Measurements from ENCODE around the gene KIAA0825.

The KIAA0825 gene

GRCh38 chr5:94403483-94403882 lies 214.9 kb downstream of the KIAA0825 start:
- TF ChIP-seq SP1 (IDR thresholded peaks at IDR 0.05), result no peak
- no peak for TF ChIP-seq ELF4 (IDR thresholded peaks at IDR 0.05)
- TF ChIP-seq FOXK2 (IDR thresholded peaks at IDR 0.05), result no peak
- no peak for TF ChIP-seq SUZ12 (IDR thresholded peaks at IDR 0.05)
- TF ChIP-seq BHLHE40 (IDR thresholded peaks at IDR 0.05; ENCODE audit: borderline replicate concordance), result no peak
- no peak for TF ChIP-seq TARDBP (IDR thresholded peaks at IDR 0.05)
- TF ChIP-seq L3MBTL2 (conservative IDR thresholded peaks at IDR 0.05), result no peak
- no peak for TF ChIP-seq FOXM1 (IDR thresholded peaks at IDR 0.05; ENCODE audit: borderline replicate concordance)
- no peak for TF ChIP-seq ZNF384 (IDR thresholded peaks at IDR 0.05)
- TF ChIP-seq HDGF (IDR thresholded peaks at IDR 0.05; ENCODE audit: borderline replicate concordance), result no peak
- no peak for TF ChIP-seq CTBP1 (IDR thresholded peaks at IDR 0.05; ENCODE audit: borderline replicate concordance)
- no peak for TF ChIP-seq ARNT (IDR thresholded peaks at IDR 0.05)
- no peak for TF ChIP-seq FOXA1 (IDR thresholded peaks at IDR 0.05)
- TF ChIP-seq LEF1 (IDR thresholded peaks at IDR 0.05; ENCODE audit: borderline replicate concordance), result no peak
- no peak for TF ChIP-seq NFRKB (IDR thresholded peaks at IDR 0.05)
- no peak for TF ChIP-seq PKNOX1 (IDR thresholded peaks at IDR 0.05)
- ChIA-PET CTCF (interaction anchor here (0.6 kb wide), 1 partner anchor 207 kb away, joined by 3 read pairs; no protein-coding TSS in a partner anchor), POLR2A (no interaction called here)
- DNase-seq (ENCODE audit: extremely low spot score), result no peak

DNA sequence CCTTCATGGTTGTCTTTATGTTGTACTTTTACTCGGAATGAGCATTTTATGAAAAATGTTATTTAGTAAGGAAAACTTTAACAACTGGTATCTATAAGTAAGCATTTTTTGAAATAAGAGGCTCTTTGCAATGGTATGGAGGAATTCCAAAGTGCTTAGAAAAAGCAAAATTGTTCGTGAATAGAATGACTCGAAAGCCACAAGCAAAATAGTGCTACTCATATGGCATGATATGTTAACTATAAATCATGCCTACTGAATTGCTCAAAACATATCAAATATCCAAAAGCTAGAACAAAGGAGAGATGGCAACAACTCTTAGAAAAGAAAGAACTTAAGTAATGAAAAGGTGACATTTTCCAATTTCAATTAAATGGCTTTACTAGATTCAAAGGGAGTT lies 216.3 kb downstream of the KIAA0825 start:
- DNase-seq (ENCODE audit: extremely low spot score), result no peak
- ChIA-PET POLR2A (no interaction called here), CTCF (no interaction called here)
- TF ChIP-seq ARNT (IDR thresholded peaks at IDR 0.05), result no peak
- TF ChIP-seq SUZ12 (IDR thresholded peaks at IDR 0.05), result no peak
- no peak for TF ChIP-seq HDGF (IDR thresholded peaks at IDR 0.05; ENCODE audit: borderline replicate concordance)
- no peak for TF ChIP-seq TARDBP (IDR thresholded peaks at IDR 0.05)
- no peak for TF ChIP-seq BHLHE40 (IDR thresholded peaks at IDR 0.05; ENCODE audit: borderline replicate concordance)
- no peak for TF ChIP-seq SP1 (IDR thresholded peaks at IDR 0.05)
- TF ChIP-seq FOXK2 (IDR thresholded peaks at IDR 0.05), result no peak
- no peak for TF ChIP-seq LEF1 (IDR thresholded peaks at IDR 0.05; ENCODE audit: borderline replicate concordance)
- TF ChIP-seq L3MBTL2 (conservative IDR thresholded peaks at IDR 0.05), result no peak
- no peak for TF ChIP-seq NFRKB (IDR thresholded peaks at IDR 0.05)
- TF ChIP-seq ELF4 (IDR thresholded peaks at IDR 0.05), result no peak
- TF ChIP-seq ZNF384 (IDR thresholded peaks at IDR 0.05), result no peak
- TF ChIP-seq PKNOX1 (IDR thresholded peaks at IDR 0.05), result no peak
- no peak for TF ChIP-seq CTBP1 (IDR thresholded peaks at IDR 0.05; ENCODE audit: borderline replicate concordance)
- TF ChIP-seq FOXM1 (IDR thresholded peaks at IDR 0.05; ENCODE audit: borderline replicate concordance), result no peak

DNA sequence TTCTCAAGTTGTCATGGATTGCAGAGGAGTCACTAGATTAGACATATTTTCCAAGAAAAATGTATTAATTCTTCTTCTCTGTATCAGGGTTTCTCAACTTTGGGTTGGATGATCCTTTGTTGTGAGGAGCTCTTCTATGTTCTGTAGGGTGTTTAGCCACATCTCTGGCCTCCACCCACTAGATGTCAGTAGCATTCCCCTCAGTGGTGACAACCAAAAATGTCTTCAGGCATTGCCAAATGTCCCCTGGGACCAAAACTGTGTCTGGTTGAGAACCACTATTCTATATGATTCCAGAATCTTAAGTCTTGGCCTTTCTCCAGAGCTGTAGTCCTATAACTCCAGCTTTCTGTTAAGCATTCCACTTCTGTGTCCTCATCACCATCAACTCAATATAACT lies 220.9 kb downstream of the KIAA0825 start:
- ChIA-PET CTCF (interaction anchor here (0.5 kb wide), 1 partner anchor 92 kb away, joined by 3 read pairs; no protein-coding TSS in a partner anchor), POLR2A (no interaction called here)
- no peak for DNase-seq (ENCODE audit: extremely low spot score)
- TF ChIP-seq PKNOX1 (IDR thresholded peaks at IDR 0.05), result no peak
- TF ChIP-seq FOXA1 (IDR thresholded peaks at IDR 0.05), result no peak
- TF ChIP-seq ARNT (IDR thresholded peaks at IDR 0.05), result no peak
- no peak for TF ChIP-seq NFRKB (IDR thresholded peaks at IDR 0.05)
- TF ChIP-seq FOXM1 (IDR thresholded peaks at IDR 0.05; ENCODE audit: borderline replicate concordance), result no peak
- TF ChIP-seq L3MBTL2 (conservative IDR thresholded peaks at IDR 0.05), result no peak

GRCh38 chr5:94396687-94397086 lies 221.7 kb downstream of the KIAA0825 start:
- TF ChIP-seq ELF4 (IDR thresholded peaks at IDR 0.05) (no peak), ZNF384 (IDR thresholded peaks at IDR 0.05) (no peak), NFRKB (IDR thresholded peaks at IDR 0.05) (no peak), SP1 (IDR thresholded peaks at IDR 0.05) (no peak), CTBP1 (IDR thresholded peaks at IDR 0.05; ENCODE audit: borderline replicate concordance) (no peak), LEF1 (IDR thresholded peaks at IDR 0.05; ENCODE audit: borderline replicate concordance) (no peak), BHLHE40 (IDR thresholded peaks at IDR 0.05; ENCODE audit: borderline replicate concordance) (no peak), FOXA1 (IDR thresholded peaks at IDR 0.05) (no peak), L3MBTL2 (conservative IDR thresholded peaks at IDR 0.05) (no peak), PKNOX1 (IDR thresholded peaks at IDR 0.05) (no peak), FOXK2 (IDR thresholded peaks at IDR 0.05) (no peak), TARDBP (IDR thresholded peaks at IDR 0.05) (no peak), SUZ12 (IDR thresholded peaks at IDR 0.05) (no peak)
- no peak for DNase-seq (ENCODE audit: extremely low spot score)
- CTCF ChIA-PET, result no interaction called here
- POLR2A ChIA-PET, result no interaction called here

DNA sequence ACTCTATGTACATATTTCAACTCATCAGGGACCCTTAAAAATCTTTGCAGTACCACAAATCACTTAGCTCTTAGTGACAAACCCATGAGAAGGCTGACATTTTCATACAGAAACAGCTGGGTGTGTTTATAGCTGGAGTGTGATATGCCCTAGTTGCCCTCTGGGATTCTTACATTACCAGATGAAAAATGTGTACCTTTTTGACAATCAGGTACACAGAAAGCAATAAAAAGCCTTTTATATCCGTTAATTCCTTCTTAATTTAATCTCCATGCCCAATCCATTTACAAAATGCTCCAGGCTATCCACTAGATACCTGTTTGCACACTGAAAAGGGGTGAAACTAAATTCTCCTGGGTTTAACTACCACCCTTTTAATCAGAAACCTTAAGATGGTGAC lies 222.9 kb downstream of the KIAA0825 start:
- no peak for DNase-seq (ENCODE audit: extremely low spot score)
- TF ChIP-seq CTBP1 (IDR thresholded peaks at IDR 0.05; ENCODE audit: borderline replicate concordance) (no peak), ARNT (IDR thresholded peaks at IDR 0.05) (no peak), NFRKB (IDR thresholded peaks at IDR 0.05) (no peak), SUZ12 (IDR thresholded peaks at IDR 0.05) (no peak), FOXK2 (IDR thresholded peaks at IDR 0.05) (no peak), LEF1 (IDR thresholded peaks at IDR 0.05; ENCODE audit: borderline replicate concordance) (no peak), TARDBP (IDR thresholded peaks at IDR 0.05) (no peak), ZNF384 (IDR thresholded peaks at IDR 0.05) (no peak), PKNOX1 (IDR thresholded peaks at IDR 0.05) (no peak), L3MBTL2 (conservative IDR thresholded peaks at IDR 0.05) (no peak), FOXA1 (IDR thresholded peaks at IDR 0.05) (no peak), HDGF (IDR thresholded peaks at IDR 0.05; ENCODE audit: borderline replicate concordance) (no peak), BHLHE40 (IDR thresholded peaks at IDR 0.05; ENCODE audit: borderline replicate concordance) (no peak), ELF4 (IDR thresholded peaks at IDR 0.05) (no peak)
- POLR2A ChIA-PET, result no interaction called here
- CTCF ChIA-PET, result no interaction called here
